GM12801 (cell line): ENCODE data around the gene MYO1B.

ENCODE experiments used
- TF ChIP-seq, protein P1 (sequence below): IDR thresholded peaks from one replicate; pipeline ENCODE4 v1.5.1; 2011; ENCODE audit warnings: control low read depth; ENCODE audit not compliant: insufficient read length; ENCODE audit errors: extremely low read depth

Gene MYO1B

DNA sequence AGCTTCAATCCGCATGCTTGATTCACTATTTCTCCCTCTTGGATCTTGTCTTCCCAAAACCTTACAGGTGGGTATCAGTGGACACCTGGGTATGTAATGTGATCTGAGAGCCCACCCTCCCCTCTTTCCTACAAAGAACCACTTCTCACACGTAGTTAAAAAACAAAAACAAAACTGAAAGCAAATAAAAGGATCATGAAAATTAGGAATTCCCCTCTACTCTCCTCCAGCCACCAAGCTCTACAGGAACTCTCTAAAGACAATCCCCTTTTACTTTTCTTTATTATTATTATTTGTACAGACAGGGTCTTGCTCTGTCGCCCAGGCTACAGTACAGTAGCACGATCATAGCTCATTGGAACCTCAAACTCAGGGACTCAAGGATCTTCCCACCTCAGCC, 40.8 kb upstream of the MYO1B start:
- TF ChIP-seq, protein P1, sequence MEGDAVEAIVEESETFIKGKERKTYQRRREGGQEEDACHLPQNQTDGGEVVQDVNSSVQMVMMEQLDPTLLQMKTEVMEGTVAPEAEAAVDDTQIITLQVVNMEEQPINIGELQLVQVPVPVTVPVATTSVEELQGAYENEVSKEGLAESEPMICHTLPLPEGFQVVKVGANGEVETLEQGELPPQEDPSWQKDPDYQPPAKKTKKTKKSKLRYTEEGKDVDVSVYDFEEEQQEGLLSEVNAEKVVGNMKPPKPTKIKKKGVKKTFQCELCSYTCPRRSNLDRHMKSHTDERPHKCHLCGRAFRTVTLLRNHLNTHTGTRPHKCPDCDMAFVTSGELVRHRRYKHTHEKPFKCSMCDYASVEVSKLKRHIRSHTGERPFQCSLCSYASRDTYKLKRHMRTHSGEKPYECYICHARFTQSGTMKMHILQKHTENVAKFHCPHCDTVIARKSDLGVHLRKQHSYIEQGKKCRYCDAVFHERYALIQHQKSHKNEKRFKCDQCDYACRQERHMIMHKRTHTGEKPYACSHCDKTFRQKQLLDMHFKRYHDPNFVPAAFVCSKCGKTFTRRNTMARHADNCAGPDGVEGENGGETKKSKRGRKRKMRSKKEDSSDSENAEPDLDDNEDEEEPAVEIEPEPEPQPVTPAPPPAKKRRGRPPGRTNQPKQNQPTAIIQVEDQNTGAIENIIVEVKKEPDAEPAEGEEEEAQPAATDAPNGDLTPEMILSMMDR, result no peak

DNA sequence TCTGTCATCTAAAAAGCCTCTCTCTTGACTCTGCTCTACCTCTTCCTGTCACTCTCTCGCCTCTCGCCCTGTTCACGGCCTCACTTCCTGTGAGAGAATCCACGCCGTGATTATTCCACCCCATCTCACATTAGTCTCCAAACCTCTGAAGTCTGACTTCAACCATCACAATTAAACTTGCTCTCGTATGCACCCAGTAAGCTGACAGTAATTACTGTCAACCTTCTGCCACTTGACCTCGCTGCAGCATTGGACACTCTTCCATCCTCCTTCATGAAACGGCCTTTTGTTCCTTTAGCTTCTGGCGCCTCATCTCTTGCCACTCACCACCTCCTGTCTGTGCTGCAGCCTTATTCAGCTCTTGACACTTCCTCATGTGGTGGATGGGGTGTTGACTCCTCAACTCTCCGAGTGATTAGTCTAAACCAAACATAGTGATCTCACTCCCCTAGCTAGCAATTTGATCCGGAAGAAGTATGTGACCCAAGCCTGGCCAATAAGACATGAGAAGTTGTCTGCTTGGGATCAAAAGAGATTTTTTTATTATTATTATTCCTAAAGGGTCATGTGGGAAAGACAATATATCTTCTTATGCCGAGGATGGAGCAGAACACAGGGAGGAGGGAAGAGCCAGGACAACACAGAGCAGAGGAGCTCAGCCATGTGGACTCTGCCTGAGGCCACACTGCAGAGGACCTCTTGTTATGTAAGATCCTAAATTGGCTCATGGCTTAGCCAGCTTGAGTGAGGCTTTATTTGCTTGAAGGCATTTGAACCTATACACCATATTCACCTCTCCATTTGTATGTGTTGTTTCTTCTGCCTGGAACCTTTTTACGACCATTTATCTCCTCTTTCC, 38.4 kb upstream of the MYO1B start:
- TF ChIP-seq, protein P1, result no peak

DNA sequence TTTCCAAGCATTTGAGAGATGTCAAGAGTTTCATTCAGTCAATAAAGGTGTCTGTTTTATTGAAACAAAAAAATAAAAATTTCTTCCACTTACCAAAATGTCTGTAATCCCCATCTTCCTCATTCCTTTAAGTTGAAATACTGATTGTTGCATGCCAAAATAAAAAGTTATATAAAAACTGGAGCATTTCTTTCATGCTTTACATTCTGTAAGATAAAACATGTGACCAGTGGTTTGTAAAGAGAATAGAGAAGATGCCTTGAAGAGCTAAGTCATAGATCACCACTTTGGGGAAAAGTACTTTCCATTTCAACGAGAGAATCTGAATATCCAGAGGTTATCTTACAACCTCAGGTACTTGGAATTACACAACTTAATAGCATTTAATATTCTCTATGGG, 35.9 kb upstream of the MYO1B start:
- TF ChIP-seq, protein P1, result no peak

DNA sequence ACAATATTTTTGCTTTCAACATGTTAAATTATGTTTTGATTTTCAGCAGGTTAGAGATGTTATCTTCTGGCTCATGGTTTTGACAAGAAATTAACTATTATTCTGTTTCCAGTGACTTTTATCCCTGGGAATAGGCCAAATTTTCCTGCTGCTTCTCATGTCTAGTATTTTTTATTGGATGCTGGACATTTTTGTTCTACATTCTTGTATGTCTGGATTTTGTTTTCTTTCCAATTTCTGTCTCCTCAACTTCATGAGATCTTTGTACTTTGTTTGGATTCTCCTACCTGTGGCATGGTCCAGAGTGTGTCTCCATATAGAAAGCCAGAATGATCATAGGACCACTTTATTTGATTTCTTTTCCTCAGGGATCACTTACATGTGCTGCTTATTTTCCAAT, 33.1 kb upstream of the MYO1B start:
- TF ChIP-seq, protein P1, result no peak

DNA sequence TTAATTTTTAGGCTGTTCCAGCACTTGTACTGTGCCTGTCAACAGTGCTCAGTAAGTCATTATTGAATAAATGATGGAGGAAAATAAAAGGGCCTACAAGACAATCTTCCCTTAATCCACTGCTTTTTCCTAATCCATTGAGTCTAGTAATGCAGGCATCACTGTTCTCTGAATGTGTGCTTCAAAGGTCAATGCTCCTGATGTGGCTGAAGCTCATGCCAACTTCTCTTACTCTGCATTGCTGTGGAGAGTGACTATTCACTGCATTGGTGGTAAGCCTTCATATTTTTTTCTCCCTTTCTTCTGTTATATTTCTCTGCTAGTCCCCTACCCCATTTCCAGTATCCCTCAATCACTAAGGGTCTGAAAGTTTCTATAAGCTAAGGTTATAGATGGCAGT, 31.9 kb upstream of the MYO1B start:
- TF ChIP-seq, protein P1, result no peak

DNA sequence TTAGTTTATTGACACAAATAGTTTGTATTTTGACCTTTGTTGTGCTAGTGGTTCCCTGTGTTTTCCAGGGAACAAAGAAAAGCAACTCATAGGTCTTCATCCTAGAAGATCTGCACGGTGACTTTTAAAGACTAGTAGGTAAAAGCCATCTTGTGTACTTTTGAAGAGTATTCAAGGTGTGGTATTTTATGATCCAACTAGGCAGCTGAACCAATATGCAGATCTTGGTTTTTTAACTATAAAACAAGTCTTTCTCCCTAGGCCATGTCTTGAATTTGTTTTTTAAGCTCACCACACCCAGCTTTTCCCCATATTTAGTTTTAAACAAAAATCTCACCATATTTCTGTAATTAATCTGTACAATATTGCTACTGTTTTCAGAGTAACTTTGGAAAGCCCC, 30.0 kb upstream of the MYO1B start:
- TF ChIP-seq, protein P1, result no peak

DNA sequence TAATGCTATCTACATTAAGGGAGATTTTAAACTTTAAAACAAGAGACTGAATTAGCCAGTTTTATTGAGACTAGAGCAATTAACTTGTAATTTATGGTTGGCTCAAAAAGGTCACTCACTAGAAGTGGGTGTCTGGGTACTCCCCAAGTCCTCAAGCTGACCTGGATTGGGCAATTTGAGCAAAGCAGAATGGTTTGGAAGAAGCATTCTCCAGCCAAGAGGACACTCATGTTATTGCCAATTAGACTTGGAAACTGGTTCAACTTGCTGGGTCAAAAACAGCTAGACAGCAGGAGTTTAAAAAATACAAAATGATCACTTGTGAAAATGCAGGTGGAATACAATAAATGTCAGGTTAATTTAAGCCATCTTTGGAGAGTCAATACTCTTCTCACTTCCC, 29.5 kb upstream of the MYO1B start:
- TF ChIP-seq, protein P1, result no peak

DNA sequence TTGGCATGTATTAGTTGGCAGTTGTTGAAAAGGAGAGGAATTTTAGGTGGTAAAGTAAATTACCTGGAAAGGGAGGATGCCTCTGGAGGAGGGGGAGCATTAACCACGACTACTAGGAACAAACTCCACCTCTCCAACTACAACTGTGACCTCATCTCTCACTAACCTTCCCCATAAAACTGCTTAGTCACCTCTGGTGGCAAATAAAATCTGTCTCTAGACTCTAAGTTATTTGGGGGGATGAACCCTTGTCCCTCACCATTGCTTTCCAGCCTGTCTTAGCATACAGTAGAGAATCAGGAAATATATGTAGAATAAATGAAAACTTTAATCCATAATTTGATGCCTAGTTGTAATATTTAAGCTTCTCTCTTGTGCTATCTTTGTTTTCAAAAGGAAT, 27.6 kb upstream of the MYO1B start:
- TF ChIP-seq, protein P1, result no peak
